ENCODE results near the gene PHETA1. TPM values are rescaled to one million over a fixed set of nuclear protein-coding genes. Genes with fewer than 3 reads are reported as not detected.

PHETA1 gene
- total and polyA plus RNA-seq, 2 of the 13 experiments (the other 11 are each of a cell fraction or from before 2014, with no cell fraction given): 11.3 to 20.8 TPM

DNA sequence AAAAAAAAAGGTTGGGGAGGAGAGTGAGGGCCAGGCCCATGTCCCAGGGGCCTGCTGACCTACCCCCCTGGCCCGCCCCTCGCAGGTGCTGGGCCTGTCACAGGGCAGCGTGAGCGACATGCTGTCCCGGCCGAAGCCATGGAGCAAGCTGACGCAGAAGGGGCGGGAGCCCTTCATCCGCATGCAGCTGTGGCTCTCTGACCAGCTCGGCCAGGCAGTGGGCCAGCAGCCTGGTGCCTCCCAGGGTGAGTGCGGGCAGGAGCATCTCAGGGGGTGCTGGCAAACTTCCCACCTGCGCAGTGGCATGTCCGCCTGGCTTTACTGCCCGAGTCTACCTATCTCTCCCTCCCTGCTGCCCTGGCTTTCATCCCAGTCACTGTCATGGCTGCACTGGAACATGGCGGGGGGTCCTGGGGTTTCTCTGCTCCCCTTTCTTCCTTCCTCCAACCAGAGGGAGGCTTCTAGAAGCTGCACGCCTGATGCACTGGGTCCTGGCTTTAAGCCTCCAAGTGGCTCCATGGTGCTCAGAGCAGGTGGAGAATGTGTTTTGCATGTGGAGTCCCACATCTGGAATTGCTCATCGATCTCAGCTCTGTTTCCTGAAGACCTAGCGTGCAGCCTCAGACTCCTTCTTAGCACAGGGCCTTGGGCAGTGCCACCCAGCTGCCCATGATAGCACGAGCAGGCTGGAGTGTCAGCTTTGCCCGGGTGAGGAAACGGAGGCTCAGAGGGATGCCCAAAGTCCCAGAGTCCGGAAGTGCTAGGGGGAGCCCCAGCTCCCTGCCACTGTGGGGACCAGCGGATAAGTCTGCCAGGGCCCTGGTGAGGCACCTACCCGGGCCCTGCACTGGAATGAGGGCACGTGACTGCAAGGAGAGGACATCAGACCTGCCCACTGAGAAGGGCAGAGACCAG lies 46.3 kb downstream of the PHETA1 start:
- Histone ChIP-seq H2AFZ (ENCODE audit: low read length) (no peak overlapping the region), H3K27ac (ENCODE audit: extremely low read length, insufficient read depth, low read length) (no peak overlapping the region), H4K20me1 (ENCODE audit: insufficient read depth, low read length) (no peaks in the 10 kb centered on the region), H3K4me2 (ENCODE audit: low read depth, low read length) (no peak overlapping the region), H3K27me3 (ENCODE audit: control insufficient read depth in 1 of 2, insufficient read depth in 2 of 2, low read length in 2 of 2) (no peaks in the 10 kb centered on the region; a peak in 1 of 5 replicates), H3K79me2 (ENCODE audit: insufficient read depth, low read length) (no peaks in the 10 kb centered on the region), H3K9me3 (ENCODE audit: low read length) (no peaks in the 10 kb centered on the region), H3K9ac (ENCODE audit: insufficient read depth, low read depth, low read length) (no peak overlapping the region), H3K4me3 (replicated peaks in 1 of 3; ENCODE audit: insufficient read depth in 1 of 3, low read depth in 2 of 3, low read length in 3 of 3) (no peak overlapping the region), H3K36me3 (replicated peaks in 1 of 2; ENCODE audit: control insufficient read depth in 1 of 2, insufficient read depth in 2 of 2, low read length in 2 of 2) (no peaks in the 10 kb centered on the region), H3K4me1 (ENCODE audit: insufficient read depth, low read length) (no peaks in the 10 kb centered on the region)
- 50% methylated on average over 12 of the region's 25 CpGs for WGBS (ENCODE audit: low lambda C conversion rate)
- no TSS peak for BruUV-seq (replicated peaks)
- ATAC-seq (no peak), DNase-seq (ENCODE audit: low spot score) (no peak), FAIRE-seq (no peak)
- TF ChIP-seq ZFAT (CRISPR knock-in tag; conservative IDR thresholded peaks at IDR 0.05): no peak
- TF ChIP-seq, protein P1, sequence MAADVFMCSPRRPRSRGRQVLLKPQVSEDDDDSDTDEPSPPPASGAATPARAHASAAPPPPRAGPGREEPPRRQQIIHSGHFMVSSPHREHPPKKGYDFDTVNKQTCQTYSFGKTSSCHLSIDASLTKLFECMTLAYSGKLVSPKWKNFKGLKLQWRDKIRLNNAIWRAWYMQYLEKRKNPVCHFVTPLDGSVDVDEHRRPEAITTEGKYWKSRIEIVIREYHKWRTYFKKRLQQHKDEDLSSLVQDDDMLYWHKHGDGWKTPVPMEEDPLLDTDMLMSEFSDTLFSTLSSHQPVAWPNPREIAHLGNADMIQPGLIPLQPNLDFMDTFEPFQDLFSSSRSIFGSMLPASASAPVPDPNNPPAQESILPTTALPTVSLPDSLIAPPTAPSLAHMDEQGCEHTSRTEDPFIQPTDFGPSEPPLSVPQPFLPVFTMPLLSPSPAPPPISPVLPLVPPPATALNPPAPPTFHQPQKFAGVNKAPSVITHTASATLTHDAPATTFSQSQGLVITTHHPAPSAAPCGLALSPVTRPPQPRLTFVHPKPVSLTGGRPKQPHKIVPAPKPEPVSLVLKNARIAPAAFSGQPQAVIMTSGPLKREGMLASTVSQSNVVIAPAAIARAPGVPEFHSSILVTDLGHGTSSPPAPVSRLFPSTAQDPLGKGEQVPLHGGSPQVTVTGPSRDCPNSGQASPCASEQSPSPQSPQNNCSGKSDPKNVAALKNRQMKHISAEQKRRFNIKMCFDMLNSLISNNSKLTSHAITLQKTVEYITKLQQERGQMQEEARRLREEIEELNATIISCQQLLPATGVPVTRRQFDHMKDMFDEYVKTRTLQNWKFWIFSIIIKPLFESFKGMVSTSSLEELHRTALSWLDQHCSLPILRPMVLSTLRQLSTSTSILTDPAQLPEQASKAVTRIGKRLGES (CRISPR knock-in tag; IDR thresholded peaks at IDR 0.05; ENCODE audit: borderline replicate concordance): no peak
- TF ChIP-seq, protein P2, sequence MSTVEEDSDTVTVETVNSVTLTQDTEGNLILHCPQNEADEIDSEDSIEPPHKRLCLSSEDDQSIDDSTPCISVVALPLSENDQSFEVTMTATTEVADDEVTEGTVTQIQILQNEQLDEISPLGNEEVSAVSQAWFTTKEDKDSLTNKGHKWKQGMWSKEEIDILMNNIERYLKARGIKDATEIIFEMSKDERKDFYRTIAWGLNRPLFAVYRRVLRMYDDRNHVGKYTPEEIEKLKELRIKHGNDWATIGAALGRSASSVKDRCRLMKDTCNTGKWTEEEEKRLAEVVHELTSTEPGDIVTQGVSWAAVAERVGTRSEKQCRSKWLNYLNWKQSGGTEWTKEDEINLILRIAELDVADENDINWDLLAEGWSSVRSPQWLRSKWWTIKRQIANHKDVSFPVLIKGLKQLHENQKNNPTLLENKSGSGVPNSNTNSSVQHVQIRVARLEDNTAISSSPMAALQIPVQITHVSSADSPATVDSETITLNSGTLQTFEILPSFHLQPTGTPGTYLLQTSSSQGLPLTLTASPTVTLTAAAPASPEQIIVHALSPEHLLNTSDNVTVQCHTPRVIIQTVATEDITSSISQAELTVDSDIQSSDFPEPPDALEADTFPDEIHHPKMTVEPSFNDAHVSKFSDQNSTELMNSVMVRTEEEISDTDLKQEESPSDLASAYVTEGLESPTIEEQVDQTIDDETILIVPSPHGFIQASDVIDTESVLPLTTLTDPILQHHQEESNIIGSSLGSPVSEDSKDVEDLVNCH (CRISPR knock-in tag; IDR thresholded peaks at IDR 0.05): no peak
- ChIA-PET CTCF (ENCODE audit: low intra/inter-chr PET ratio, low total read pairs) (no interaction called here), POLR2A (no interaction called here)
- in situ Hi-C loops (cut with HindIII; ENCODE audit: extremely low pct_ligation_motif_present, low pct_unique_long_range_greater_than_20kb) (no loop called here), intact Hi-C loops (cut with micrococcal nuclease; ENCODE audit: unreplicated experiment) (no loop called here)
